Large intestine (tissue), 3 donors: Measurements from ENCODE around the gene KANSL1. TPM values are rescaled to one million over a fixed set of nuclear protein-coding genes. Genes with fewer than 3 reads are reported as not detected.
"Not testable (repeated sequence)": the region's sequence is repeated elsewhere in the genome, so short reads cannot be mapped to it uniquely, and the experiment has no call there.

Source experiments
- DNase-seq, 2 donors: peaks; one replicate each; pipeline versions ENCODE4 v3.0.0 to v3.0.0-alpha.2; 2013
- H3K27ac ChIP-seq: one replicate; pipeline ENCODE4 v1.5.1; 2013; ENCODE audit warnings: low read length
- H3K27me3 ChIP-seq: 2 replicates; pipeline ENCODE4 v1.6.1; 2013; ENCODE audit warnings: low read length; ENCODE audit not compliant: control insufficient read depth, insufficient read depth
- H3K36me3 ChIP-seq: 2 replicates; pipeline ENCODE4 v1.6.1; 2013; ENCODE audit warnings: low read length; ENCODE audit not compliant: control insufficient read depth, insufficient read depth
- H3K4me1 ChIP-seq: one replicate; pipeline ENCODE4 v1.6.1; 2013; ENCODE audit warnings: low read length; ENCODE audit not compliant: control insufficient read depth, insufficient read depth
- H3K4me3 ChIP-seq: one replicate; pipeline ENCODE4 v1.5.1; 2013; ENCODE audit warnings: low read length
- H3K9me3 ChIP-seq: one replicate; pipeline ENCODE4 v1.6.1; 2013; ENCODE audit warnings: mild to moderate bottlenecking, low read depth, low read length, moderate library complexity; ENCODE audit not compliant: control insufficient read depth
- WGBS: methylation state at CpG from one replicate; pipeline ENCODE4 v1.1.5; 2013; ENCODE audit warnings: low lambda C conversion rate; ENCODE audit not compliant: insufficient coverage; 5-methylcytosine and 5-hydroxymethylcytosine counted together
- polyA plus RNA-seq: library from polyadenylated mRNA; unstranded; fragments of 120-200 nt; gene quantifications from one replicate; pipeline ENCODE4 v1.2.1, GENCODE V29; 2013

The KANSL1 gene
- polyA plus RNA-seq, 1 donor: 53.2 TPM

DNA sequence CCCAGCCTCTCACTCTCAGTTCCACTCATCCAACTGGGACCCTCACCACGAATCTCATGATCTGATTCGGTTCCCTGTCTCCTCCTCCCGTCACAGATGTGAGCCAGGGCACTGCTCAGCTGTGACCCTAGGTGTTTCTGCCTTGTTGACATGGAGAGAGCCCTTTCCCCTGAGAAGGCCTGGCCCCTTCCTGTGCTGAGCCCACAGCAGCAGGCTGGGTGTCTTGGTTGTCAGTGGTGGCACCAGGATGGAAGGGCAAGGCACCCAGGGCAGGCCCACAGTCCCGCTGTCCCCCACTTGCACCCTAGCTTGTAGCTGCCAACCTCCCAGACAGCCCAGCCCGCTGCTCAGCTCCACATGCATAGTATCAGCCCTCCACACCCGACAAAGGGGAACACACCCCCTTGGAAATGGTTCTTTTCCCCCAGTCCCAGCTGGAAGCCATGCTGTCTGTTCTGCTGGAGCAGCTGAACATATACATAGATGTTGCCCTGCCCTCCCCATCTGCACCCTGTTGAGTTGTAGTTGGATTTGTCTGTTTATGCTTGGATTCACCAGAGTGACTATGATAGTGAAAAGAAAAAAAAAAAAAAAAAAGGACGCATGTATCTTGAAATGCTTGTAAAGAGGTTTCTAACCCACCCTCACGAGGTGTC, 167.6 kb downstream of the KANSL1 start:
- H3K27ac ChIP-seq: no peak overlapping the region
- H3K4me3 ChIP-seq: no peak overlapping the region
- H3K36me3 ChIP-seq: peaks cover 51% of the 10 kb centered on the region
- no peaks in the 10 kb centered on the region for H3K4me1 ChIP-seq
- DNase-seq: no peak
- H3K9me3 ChIP-seq: no peaks in the 10 kb centered on the region
- H3K27me3 ChIP-seq: no peaks in the 10 kb centered on the region
- WGBS: no CpG with 5 or more reads among the region's 8 CpGs

DNA sequence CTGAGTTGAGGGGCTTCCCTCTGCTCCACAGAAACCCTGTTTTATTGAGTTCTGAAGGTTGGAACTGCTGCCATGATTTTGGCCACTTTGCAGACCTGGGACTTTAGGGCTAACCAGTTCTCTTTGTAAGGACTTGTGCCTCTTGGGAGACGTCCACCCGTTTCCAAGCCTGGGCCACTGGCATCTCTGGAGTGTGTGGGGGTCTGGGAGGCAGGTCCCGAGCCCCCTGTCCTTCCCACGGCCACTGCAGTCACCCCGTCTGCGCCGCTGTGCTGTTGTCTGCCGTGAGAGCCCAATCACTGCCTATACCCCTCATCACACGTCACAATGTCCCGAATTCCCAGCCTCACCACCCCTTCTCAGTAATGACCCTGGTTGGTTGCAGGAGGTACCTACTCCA, 168.2 kb downstream of the KANSL1 start:
- no peaks in the 10 kb centered on the region for H3K4me1 ChIP-seq
- no peak for DNase-seq
- H3K36me3 ChIP-seq: peaks cover 46% of the 10 kb centered on the region
- no peaks in the 10 kb centered on the region for H3K9me3 ChIP-seq
- no peak overlapping the region for H3K27ac ChIP-seq
- H3K4me3 ChIP-seq: no peak overlapping the region
- no peaks in the 10 kb centered on the region for H3K27me3 ChIP-seq
- no CpG with 5 or more reads among the region's 10 CpGs for WGBS

DNA sequence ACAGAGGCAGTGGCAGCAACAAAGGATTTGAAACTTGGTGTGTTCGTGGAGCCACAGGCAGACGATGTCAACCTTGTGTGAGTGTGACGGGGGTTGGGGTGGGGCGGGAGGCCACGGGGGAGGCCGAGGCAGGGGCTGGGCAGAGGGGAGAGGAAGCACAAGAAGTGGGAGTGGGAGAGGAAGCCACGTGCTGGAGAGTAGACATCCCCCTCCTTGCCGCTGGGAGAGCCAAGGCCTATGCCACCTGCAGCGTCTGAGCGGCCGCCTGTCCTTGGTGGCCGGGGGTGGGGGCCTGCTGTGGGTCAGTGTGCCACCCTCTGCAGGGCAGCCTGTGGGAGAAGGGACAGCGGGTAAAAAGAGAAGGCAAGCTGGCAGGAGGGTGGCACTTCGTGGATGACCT, 168.6 kb downstream of the KANSL1 start:
- Histone ChIP-seq H3K4me3 (no peak overlapping the region), H3K27me3 (no peaks in the 10 kb centered on the region), H3K36me3 (peaks cover 44% of the 10 kb centered on the region), H3K4me1 (no peaks in the 10 kb centered on the region), H3K27ac (no peak overlapping the region), H3K9me3 (no peaks in the 10 kb centered on the region)
- no CpG with 5 or more reads among the region's 14 CpGs for WGBS
- no peak for DNase-seq

DNA sequence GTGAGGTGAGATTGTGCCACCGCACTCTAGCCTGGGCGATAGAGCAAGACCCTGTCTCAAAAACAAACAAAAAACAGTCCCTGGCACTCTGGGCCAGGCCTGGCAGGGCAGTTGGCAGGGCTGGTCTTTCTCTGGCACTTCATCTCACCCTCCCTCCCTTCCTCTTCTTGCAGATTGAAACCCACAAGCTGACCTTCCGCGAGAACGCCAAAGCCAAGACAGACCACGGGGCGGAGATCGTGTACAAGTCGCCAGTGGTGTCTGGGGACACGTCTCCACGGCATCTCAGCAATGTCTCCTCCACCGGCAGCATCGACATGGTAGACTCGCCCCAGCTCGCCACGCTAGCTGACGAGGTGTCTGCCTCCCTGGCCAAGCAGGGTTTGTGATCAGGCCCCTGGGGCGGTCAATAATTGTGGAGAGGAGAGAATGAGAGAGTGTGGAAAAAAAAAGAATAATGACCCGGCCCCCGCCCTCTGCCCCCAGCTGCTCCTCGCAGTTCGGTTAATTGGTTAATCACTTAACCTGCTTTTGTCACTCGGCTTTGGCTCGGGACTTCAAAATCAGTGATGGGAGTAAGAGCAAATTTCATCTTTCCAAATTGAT, 169.3 kb downstream of the KANSL1 start:
- no CpG with 5 or more reads among the region's 24 CpGs for WGBS
- Histone ChIP-seq H3K4me1 (no peaks in the 10 kb centered on the region), H3K36me3 (peaks cover 38% of the 10 kb centered on the region), H3K27ac (no peak overlapping the region), H3K4me3 (no peak overlapping the region), H3K9me3 (no peaks in the 10 kb centered on the region), H3K27me3 (no peaks in the 10 kb centered on the region)
- no peak for DNase-seq

DNA sequence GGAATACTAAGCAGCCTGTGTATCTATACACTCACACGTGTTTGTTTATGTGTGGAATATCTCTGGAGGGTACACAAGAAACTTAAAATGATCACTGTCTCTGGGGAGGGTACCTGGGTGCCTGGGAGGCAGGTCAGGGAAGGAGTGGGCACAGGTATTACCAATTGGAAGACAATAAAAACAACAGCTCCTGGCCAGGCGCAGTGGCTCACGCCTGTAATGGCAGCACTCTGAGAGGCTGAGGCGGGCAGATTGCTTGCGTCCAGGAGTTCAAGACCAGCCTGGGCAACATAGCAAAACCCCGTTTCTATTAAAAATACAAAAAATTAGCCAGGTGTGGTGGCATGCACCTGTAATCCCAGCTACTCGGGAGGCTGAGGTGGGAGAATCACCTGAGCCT, 169.9 kb downstream of the KANSL1 start:
- H3K27me3 ChIP-seq, H3K27ac ChIP-seq, H3K4me3 ChIP-seq, H3K4me1 ChIP-seq, DNase-seq, H3K9me3 ChIP-seq: not testable (repeated sequence)
- H3K36me3 ChIP-seq: peaks cover 34% of the 10 kb centered on the region
- no CpG with 5 or more reads among the region's 7 CpGs for WGBS

DNA sequence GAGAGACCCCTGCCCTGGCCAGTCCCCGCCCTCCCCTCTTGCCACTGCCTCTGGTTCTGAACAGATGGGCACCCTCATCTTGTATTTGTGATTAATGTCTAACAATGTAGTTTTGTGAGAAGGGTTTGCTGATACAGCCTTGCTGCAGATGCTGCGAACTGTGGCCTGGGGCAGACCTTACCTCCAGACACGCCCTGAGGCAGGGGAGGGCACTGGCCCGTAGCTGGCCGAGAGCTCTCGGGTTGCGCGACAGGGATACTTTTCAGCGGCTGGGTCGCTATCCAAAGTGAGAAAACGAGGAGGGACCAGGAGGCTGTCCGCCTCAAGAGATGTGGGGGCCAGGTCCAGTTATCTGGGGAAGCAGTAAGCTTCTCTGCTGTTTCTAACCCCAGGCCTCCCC, 172.2 kb downstream of the KANSL1 start:
- no CpG with 5 or more reads among the region's 12 CpGs for WGBS
- no peak overlapping the region for H3K27ac ChIP-seq

DNA sequence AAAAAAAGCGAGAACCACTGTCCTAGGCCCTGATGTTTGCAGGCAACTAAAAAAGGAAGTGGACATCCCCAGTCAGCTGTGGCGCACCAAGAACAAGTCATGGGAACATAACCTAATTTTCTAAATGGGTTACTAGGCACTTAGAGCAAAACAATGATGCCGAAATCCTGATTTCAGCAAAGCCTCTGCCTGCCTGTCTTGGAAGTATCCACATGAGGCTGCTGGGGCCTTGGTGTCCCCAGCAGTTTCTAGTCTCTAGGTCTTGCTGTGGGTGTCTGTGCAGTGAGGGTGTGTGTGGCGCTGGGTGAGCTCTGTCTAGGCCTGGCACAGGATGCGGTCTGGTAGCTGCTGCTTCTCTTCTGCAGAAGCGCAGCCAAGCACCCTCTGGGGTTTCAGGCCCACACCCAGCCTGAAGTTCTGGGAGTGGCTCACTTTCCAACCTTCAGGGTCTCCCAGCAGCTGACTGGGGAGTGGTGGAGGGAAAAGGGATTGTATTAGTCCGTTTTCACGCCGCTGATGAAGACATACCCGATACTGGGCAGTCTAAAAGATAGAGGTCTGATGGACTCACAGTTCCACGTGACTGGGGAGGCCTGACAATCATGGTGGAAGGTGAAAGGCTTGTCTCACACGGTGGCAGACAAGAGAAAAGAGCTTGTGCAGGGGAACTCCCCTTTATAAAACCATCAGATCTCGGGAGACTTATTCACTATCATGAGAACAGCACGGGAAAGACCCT, 173.0 kb downstream of the KANSL1 start:
- H3K27me3 ChIP-seq: no peaks in the 10 kb centered on the region
- peaks cover 6% of the 10 kb centered on the region for H3K36me3 ChIP-seq
- H3K4me1 ChIP-seq: no peaks in the 10 kb centered on the region
- H3K27ac ChIP-seq: no peak overlapping the region
- WGBS: 100% methylated on average over 1 of the region's 14 CpGs
- no peak overlapping the region for H3K4me3 ChIP-seq
- no peaks in the 10 kb centered on the region for H3K9me3 ChIP-seq
- no peak for DNase-seq

More for the DNA sequence above, 172.2 kb downstream of the KANSL1 start:
- H3K27me3 ChIP-seq: no peaks in the 10 kb centered on the region
- DNase-seq: no peak
- H3K4me1 ChIP-seq: no peaks in the 10 kb centered on the region
- peaks cover 14% of the 10 kb centered on the region for H3K36me3 ChIP-seq
- H3K9me3 ChIP-seq: no peaks in the 10 kb centered on the region
- H3K4me3 ChIP-seq: no peak overlapping the region

DNA sequence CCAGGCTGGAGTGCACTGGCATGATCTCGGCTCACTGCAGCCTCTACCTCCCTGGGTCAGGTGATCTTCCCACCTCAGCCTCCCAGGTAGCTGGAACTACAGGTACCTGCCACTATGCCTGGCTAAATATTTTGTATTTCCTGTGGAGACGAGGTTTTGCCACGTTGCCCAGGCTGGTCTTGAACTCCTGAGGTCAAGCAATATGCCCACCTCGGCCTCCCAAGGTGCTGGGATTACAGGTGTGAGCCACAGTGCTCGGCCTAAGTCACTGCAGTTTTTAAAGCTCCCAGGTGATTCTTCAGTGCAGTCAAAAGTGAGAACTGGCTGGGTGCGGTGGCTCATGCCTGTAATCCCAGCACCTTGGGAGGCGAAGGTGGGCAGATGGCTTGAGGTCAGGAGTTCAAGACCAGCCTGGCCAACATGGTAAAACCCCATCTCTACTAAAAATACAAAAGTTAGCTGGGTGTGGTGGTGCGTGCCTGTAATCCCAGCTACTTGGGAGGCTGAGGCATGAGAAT, 173.8 kb downstream of the KANSL1 start:
- not testable (repeated sequence) for H3K27me3 ChIP-seq, H3K4me3 ChIP-seq, H3K4me1 ChIP-seq, H3K9me3 ChIP-seq, H3K27ac ChIP-seq, H3K36me3 ChIP-seq, DNase-seq
- no CpG with 5 or more reads among the region's 8 CpGs for WGBS

DNA sequence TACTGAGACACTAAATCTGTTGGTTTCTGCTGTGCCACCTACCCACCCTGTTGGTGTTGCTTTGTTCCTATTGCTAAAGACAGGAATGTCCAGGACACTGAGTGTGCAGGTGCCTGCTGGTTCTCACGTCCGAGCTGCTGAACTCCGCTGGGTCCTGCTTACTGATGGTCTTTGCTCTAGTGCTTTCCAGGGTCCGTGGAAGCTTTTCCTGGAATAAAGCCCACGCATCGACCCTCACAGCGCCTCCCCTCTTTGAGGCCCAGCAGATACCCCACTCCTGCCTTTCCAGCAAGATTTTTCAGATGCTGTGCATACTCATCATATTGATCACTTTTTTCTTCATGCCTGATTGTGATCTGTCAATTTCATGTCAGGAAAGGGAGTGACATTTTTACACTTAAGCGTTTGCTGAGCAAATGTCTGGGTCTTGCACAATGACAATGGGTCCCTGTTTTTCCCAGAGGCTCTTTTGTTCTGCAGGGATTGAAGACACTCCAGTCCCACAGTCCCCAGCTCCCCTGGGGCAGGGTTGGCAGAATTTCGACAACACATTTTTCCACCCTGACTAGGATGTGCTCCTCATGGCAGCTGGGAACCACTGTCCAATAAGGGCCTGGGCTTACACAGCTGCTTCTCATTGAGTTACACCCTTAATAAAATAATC, 179.6 kb downstream of the KANSL1 start:
- no peak for DNase-seq
- Histone ChIP-seq H3K9me3 (no peaks in the 10 kb centered on the region), H3K36me3 (no peaks in the 10 kb centered on the region), H3K4me3 (no peak overlapping the region), H3K4me1 (no peaks in the 10 kb centered on the region), H3K27me3 (no peaks in the 10 kb centered on the region), H3K27ac (no peak overlapping the region)
- 90% methylated on average over 2 of the region's 9 CpGs for WGBS

DNA sequence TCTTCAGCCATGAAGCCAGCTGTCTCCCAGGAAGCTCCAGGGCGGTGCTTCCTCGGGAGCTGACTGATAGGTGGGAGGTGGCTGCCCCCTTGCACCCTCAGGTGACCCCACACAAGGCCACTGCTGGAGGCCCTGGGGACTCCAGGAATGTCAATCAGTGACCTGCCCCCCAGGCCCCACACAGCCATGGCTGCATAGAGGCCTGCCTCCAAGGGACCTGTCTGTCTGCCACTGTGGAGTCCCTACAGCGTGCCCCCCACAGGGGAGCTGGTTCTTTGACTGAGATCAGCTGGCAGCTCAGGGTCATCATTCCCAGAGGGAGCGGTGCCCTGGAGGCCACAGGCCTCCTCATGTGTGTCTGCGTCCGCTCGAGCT, 180.1 kb downstream of the KANSL1 start:
- Histone ChIP-seq H3K27me3 (no peaks in the 10 kb centered on the region), H3K36me3 (no peaks in the 10 kb centered on the region), H3K4me3 (no peak overlapping the region), H3K4me1 (no peaks in the 10 kb centered on the region), H3K27ac (no peak overlapping the region), H3K9me3 (no peaks in the 10 kb centered on the region)
- no peak for DNase-seq
- WGBS: no CpG with 5 or more reads among the region's 7 CpGs
